Stimulated activated CD4-positive, alpha-beta T cell treated with anti-CD3 and anti-CD28 coated beads, Interleukin-2, amount 100 ng/mL, for 4 hours (primary cell): ENCODE results near the gene TMEM14C.
"Not testable (repeated sequence)": the region's sequence is repeated elsewhere in the genome, so short reads cannot be mapped to it uniquely, and the experiment has no call there.

Experiments
- DNase-seq: peaks from one replicate; pipeline ENCODE4 v3.0.0-alpha.2; 2020; ENCODE audit warnings: low read depth

TMEM14C gene

DNA sequence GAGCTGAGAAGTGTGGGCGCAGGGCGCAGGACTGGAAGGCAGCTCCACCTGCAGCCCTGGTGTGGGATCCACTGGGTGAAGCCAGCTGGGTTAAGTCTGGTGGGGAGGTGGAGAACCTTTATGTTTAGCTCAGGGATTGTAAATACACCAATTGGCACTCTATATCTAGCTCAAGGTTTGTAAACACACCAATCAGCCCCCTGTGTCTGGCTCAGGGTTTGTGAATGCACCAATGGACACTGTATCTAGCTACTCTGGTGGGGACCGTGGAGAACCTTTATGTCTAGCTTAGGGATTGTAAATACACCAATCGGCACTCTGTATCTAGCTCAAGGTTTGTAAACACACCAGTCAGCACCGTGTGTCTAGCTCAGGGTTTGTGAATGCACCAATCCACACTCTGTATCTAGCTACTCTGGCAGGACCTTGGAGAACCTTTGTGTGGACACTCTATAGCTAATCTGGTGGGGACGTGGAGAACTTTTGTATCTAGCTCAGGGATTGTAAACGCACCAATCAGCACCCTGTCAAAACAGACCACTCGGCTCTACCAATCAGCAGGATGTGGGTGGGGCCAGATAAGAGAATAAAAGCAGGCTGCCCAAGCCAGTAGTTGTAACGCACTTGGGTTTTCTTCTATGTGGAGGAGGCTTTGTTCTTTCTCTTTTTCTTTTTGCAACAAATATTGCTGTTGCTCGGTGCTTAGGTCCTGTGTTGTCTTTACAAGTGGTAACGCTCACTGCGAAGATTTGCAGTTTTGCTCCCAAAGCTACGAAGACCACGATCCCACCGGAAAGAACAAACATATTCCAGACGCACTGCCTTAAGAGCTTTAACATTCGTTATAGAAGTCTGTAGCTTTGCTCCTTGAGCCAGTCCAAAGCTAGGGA lies 1.7 kb upstream of the TMEM14C start:
- not testable (repeated sequence) for DNase-seq

DNA sequence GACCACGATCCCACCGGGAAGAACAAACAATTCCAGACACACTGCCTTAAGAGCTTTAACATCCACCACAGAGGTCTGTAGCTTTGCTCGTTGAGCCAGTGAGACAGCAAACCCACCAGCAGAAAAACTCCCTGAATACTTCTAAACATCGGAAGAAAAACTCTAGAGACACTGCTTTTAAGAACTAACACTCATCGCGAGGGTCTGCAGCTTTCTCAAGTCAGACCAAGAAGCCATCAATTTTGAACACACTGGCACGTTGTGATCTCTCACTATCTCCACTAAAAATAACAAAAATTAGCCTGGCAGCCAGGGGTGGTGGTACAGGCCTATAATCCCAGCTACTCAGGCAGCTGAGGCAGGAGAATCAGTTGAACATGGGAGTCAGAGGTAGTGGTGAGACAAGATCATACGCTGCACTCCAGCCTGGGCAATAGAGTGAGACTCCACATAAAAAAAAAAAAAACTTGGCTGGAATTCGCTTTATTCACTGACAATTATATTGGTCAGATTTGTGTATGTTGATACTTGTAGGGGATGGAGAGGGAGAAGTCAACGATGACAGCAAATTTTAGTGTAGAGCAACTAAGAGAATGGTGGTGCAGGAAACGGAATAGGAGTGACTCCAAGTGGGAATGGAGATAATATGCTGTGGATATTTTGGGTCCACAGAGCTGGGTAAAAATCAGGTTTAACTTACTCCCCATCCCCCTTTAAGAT lies 860 bp upstream of the TMEM14C start:
- DNase-seq: no peak

DNA sequence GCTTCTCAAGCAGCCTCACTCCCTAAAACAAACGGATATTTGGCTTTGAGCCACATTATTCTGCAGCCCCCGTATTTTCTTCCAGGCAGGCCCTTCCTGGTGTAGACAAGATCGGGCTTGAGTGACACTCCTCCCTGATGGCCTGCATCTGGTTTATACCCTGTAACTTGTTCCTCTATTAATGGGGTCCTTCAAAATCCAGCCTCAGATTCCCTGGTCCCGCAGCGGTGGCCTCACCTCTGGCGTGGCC lies 375 bp upstream of the TMEM14C start:
- DNase-seq: no peak

GRCh38 chr6:10723567-10723881 lies 654 bp downstream of the TMEM14C start:
- no peak for DNase-seq

GRCh38 chr6:10725044-10725443 lies 2.2 kb downstream of the TMEM14C start:
- DNase-seq: no peak

DNA sequence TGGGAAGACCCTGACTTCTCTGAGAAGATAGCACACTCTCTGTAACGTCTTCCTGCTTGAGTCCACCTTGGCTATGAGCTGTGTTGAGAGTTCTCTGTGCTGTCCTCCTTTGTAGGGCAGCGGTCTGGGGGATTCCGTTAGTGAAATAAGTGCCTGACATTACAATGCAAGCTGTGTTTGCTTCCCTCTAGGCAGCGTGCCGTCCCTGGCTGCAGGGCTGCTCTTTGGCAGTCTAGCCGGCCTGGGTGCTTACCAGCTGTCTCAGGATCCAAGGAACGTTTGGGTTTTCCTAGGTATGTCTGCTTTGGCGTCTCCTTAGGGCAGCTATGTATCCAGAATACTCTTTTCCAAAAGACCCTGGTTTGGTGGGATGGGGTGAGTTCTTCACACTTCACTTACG lies 2.8 kb downstream of the TMEM14C start:
- DNase-seq: no peak

GRCh38 chr6:10730254-10730653 lies 7.4 kb downstream of the TMEM14C start:
- DNase-seq: no peak

GRCh38 chr6:10733151-10733715 lies 10.4 kb downstream of the TMEM14C start:
- DNase-seq: no peak

GRCh38 chr6:10733863-10734262 lies 11.0 kb downstream of the TMEM14C start:
- no peak for DNase-seq

DNA sequence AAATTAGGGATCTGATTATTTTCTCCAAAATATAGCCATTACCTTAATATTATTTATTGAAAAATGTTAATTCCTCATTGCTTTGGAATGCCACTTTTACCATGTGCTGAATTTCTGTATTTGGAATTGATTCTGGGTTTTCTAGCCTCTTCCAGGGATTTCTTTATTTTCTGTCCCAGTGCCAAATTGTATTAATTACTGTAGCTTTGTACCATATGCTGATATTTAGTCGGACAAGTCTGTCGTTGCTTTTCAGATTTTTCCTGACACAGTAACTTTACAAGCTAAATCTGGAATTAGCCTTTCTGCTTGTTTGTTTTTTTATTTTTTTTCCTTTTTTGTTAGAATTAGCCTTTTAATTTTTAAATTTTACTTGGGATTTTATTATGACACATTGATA lies 13.9 kb downstream of the TMEM14C start:
- DNase-seq: no peak

DNA sequence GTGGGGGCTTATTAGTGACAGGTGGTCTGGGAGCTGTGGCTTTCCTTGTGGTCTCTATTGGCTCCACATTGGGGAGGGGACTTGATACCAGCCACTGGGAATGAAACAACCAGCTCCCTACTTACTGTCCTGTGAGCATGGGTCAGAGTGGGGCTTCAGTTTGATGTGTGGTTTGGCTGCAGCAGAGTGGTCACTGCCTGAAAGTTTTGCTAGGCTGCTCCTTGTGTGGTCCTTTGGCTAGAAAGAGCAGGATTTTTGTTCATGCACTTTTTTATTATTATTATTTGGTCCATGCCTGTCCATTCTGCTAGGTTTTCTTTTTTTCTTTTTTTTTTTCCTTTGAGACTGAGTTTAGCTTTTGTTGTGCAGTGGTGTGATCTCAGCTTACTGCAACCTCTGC lies 17.2 kb downstream of the TMEM14C start:
- DNase-seq: no peak

DNA sequence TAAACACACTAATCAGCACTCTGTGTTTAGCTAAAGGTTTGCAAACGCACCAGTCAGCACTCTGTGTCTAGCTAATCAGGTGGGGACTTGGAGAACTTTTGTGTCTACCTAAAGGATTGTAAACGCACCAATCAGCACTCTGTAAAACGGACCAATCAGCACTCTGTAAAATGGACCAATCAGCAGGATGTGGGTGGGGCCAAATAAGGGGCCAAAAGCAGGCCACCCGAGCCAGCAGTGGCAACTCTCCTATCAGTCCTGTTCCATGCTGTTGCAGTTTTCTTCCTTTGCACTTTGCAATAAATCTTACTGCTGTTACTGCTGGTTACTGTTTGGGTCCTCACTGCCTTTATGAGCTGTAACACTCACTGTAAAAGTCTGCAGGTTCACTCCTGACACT lies 18.8 kb downstream of the TMEM14C start:
- not testable (repeated sequence) for DNase-seq

DNA sequence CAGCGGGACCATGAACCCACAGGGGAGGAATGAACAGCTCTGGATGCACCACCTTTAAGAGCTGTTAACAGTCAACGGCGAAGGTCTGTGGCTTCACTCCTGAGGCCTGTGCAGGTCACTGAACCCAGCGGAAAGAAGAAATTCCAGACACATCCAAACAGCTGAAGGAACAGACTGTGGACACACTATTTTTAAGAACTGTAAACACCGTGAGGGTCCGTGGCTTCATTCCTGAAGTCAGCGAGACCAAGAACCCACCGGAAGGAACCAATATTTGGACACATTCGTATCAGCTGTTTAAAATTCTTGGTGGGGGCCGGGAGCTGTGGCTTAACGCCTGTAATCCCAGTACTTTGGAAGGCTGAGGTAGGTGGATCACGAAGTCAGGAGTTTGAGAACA lies 19.4 kb downstream of the TMEM14C start:
- DNase-seq: no peak

DNA sequence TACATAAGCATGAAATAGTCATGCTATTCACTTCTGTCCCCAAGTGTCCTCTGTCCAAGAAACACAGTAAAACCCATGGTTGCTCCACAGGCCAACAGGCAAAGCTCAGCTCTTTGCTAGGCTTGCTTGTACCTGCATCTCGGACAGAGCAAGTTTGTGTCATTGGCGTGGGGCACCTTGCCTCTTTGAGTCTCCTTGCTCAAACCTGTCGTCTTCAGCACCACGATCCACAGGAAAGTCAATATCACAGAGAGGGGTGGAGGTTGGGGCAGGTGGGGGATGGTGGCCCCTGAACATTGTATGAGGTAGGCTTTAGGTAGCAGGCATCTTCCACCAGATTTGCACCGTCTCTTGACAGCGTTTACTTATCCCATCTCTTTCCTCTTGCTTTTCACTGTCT lies 20.6 kb downstream of the TMEM14C start:
- DNase-seq: no peak

DNA sequence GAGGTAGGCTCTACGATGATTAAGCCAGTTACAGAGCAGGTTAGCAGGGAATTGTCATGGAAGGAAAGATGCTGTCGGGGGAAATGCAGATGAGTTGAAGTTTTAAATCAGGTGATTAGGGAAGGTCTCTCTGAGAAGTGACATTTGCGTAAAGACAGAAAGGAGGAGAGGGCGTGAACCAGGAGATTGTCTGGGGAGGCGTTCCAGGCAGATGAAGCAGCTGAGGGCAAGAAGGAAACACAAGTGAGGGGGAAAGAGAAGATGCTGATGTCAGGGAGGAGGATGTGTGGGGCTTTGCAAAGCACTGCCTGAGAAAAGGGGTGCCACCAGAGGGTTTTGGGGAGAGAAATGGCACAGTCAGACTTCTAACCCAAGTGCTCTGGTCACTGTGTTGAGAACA lies 22.2 kb downstream of the TMEM14C start:
- no peak for DNase-seq

GRCh38 chr6:10746915-10747250 lies 24.0 kb downstream of the TMEM14C start:
- no peak for DNase-seq

DNA sequence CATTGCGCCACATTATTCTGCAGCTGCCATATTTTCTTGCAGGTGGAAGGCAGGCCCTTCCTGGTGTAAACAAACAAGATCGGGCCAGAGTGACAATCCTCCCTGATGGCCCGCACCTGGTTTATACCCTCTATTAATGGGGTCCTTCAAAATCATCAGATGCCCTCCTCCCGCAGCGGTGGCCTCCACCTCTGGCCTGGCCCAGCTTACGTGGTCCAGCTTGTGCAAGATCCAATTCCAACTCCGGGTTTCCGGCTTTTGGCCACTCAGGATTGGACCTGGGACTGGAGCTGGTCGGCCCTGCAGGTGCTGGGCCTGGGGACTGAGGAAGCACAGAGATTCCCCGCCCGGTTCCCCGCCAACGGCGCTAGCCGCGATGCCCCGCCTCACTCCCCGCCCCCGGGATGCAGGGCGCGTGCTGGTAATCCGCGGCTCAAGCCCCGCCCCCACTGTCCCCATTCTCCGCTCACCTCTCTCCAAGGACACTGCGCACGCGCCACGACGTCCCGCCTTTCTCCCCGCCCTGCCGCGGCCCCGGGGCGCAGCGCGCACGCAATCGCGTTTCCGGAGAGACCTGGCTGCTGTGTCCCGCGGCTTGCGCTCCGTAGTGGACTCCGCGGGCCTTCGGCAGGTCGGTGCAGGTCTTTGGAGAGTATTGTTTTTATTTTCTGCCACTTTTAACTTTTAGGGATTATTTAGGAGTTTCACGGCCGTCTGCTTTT lies 24.5 kb downstream of the TMEM14C start, which contains the start of gene TMEM14B:
Gene TMEM14B, plus strand, starts transcription at position 555 of the 722 bp plus-strand sequence. CDS start 1,441 bp downstream, outside the sequence.
- DNase-seq: peak; percentile 99

GRCh38 chr6:10749734-10750133 lies 26.9 kb downstream of the TMEM14C start:
- DNase-seq: no peak

- not testable (repeated sequence) for DNase-seq
Observed at GRCh38 chr6:10750568-10750967, 27.7 kb downstream of the TMEM14C start.

GRCh38 chr6:10751757-10752156 lies 28.9 kb downstream of the TMEM14C start:
- DNase-seq: not testable (repeated sequence)

- no peak for DNase-seq
Observed at GRCh38 chr6:10756085-10756484, 33.2 kb downstream of the TMEM14C start.

DNA sequence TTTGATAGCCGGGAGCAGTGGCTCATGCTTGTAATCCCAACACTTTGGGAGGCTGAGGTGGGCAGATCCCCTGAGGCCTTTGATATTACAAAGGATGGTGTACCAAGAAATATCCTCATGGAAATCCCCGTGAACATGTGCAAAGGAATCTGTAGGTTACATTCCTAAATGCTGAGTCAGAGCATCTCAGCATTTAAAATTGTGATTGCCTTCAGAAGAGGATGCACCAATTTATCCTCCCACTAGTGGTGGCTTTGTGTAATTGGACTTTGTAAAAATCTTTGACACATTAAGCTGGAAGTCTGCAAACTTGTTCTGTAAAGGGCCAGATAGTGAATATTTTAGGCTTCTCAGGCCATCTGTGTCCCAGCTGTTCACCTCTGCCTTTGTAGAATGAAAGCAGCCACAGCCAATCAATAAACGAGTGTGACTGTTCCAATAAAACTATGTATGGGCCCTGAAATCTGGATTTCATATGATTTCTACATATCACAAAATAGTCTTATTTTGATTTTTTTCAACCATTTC lies 36.5 kb downstream of the TMEM14C start:
- DNase-seq: no peak
